T-cell (primary cell): ENCODE measurements around the gene UPK2. TPM values are rescaled to one million over a fixed set of nuclear protein-coding genes. Genes with fewer than 3 reads are reported as not detected.
A peak's percentile ranks its signal among the peaks of the same experiment; 100 is the strongest.
"Not testable (repeated sequence)": the region's sequence is repeated elsewhere in the genome, so short reads cannot be mapped to it uniquely, and the experiment has no call there.

Experiments
- ATAC-seq, 4 experiments: fragments of 200-7000 bp in 3 of 4; fragments of 150-1000 bp in 1 of 4; cut with Tn5 transposase; replicated peaks in 1 of 4; 1 replicate in 3 of 4; 2 replicates in 1 of 4; pipeline ENCODE4 v1.10.0; 2021; ENCODE audit warnings: moderate library complexity in 3 of 4, mild to moderate bottlenecking in 2 of 4, moderate number of reproducible peaks in 1 of 4
- CTCF ChIA-PET, 2 donors: fragments of 300-600 bp; sonication (Branson Sonifier 250); formaldehyde crosslinking; loops; one replicate each; lab custom pipeline; 2022; ENCODE audit warnings: antibody characterized with exemption in 2 of 2; lab: Charles Lee
- POLR2A ChIA-PET, 2 donors: fragments of 300-600 bp; sonication (Branson Sonifier 250); formaldehyde crosslinking; loops; one replicate each; lab custom pipeline; 2022; ENCODE audit warnings: antibody characterized with exemption in 2 of 2; lab: Charles Lee
- DNase-seq, 35 experiments: peaks; one replicate each; pipeline versions ENCODE4 v3.0.0 to v3.0.0-alpha.2; 2013 to 2023
- H3K27ac ChIP-seq: one replicate; pipeline ENCODE4 v1.5.1; 2013; ENCODE audit warnings: low read length
- H3K27me3 ChIP-seq, 2 experiments: replicated peaks in 1 of 2; 1 replicate in 1 of 2; 2 replicates in 1 of 2; pipeline versions ENCODE4 v1.6.1 to v1.7.0; 2013; ENCODE audit warnings: low read length in 1 of 2, mixed read lengths in 1 of 2; ENCODE audit not compliant: control insufficient read depth in 2 of 2, insufficient read depth in 2 of 2; ENCODE audit errors: extremely low read depth in 1 of 2
- H3K36me3 ChIP-seq, 2 donors: 1 replicate in 1 of 2; 2 replicates in 1 of 2; pipeline versions ENCODE4 v1.6.1 to v1.7.0; 2013; ENCODE audit warnings: low read length in 1 of 2; ENCODE audit not compliant: control insufficient read depth in 2 of 2, insufficient read depth in 1 of 2; ENCODE audit errors: extremely low read depth in 1 of 2
- H3K4me1 ChIP-seq, 2 experiments: 1 replicate in 1 of 2; 2 replicates in 1 of 2; pipeline versions ENCODE4 v1.6.1 to v1.7.0; 2013; ENCODE audit warnings: low read length in 2 of 2, mixed read lengths in 1 of 2; ENCODE audit not compliant: insufficient read depth in 2 of 2, control insufficient read depth in 1 of 2; ENCODE audit errors: extremely low read depth in 1 of 2
- H3K4me3 ChIP-seq, 2 donors: 1 replicate in 1 of 2; 2 replicates in 1 of 2; pipeline versions ENCODE4 v1.5.1 to v1.7.0; 2013; ENCODE audit warnings: mild to moderate bottlenecking in 2 of 2, low read length in 1 of 2, moderate library complexity in 1 of 2; ENCODE audit not compliant: control insufficient read depth in 1 of 2; ENCODE audit errors: extremely low read depth in 1 of 2
- H3K9me3 ChIP-seq: 2 replicates; pipeline ENCODE4 v1.7.0; 2013
- H3K27ac Mint-ChIP-seq, 2 donors: one replicate each; pipeline ENCODE4 v1.8.0; 2020 to 2021; ENCODE audit warnings: mild to moderate bottlenecking in 2 of 2, mixed read lengths in 2 of 2
- H3K27me3 Mint-ChIP-seq, 2 donors: one replicate each; pipeline ENCODE4 v1.8.0; 2021 to 2022; ENCODE audit warnings: mixed read lengths in 2 of 2
- H3K36me3 Mint-ChIP-seq: one replicate; pipeline ENCODE4 v1.8.0; 2021; ENCODE audit warnings: mixed read lengths
- H3K4me1 Mint-ChIP-seq, 3 donors: one replicate each; pipeline ENCODE4 v1.8.0; 2020 to 2022; ENCODE audit warnings: mixed read lengths in 3 of 3, mild to moderate bottlenecking in 1 of 3
- H3K4me3 Mint-ChIP-seq, 3 donors: one replicate each; pipeline ENCODE4 v1.8.0; 2020 to 2022; ENCODE audit warnings: mild to moderate bottlenecking in 3 of 3, mixed read lengths in 3 of 3, moderate library complexity in 3 of 3
- H3K9me3 Mint-ChIP-seq, 3 donors: one replicate each; pipeline ENCODE4 v1.8.0; 2020 to 2022; ENCODE audit warnings: mixed read lengths in 3 of 3
- WGBS: methylation state at CpG from one replicate; pipeline ENCODE4 v1.1.5; 2013; ENCODE audit warnings: missing lambda C conversion rate; ENCODE audit not compliant: insufficient coverage; 5-methylcytosine and 5-hydroxymethylcytosine counted together
- total RNA-seq, 35 experiments: library from RNA in 6 of 35; stranded (reverse) in 6 of 35; fragments of 120-200 nt in 1 of 35; gene quantifications; one replicate each; pipeline versions ENCODE4 v1.2.1 to v1.2.4 and lab custom pipeline; 2013 to 2026

The UPK2 gene
- total RNA-seq, 5 donors from 2014 or later (not counting 1 experiment from before 2014, with no cell fraction given): 0.32 TPM; not detected in 4

DNA sequence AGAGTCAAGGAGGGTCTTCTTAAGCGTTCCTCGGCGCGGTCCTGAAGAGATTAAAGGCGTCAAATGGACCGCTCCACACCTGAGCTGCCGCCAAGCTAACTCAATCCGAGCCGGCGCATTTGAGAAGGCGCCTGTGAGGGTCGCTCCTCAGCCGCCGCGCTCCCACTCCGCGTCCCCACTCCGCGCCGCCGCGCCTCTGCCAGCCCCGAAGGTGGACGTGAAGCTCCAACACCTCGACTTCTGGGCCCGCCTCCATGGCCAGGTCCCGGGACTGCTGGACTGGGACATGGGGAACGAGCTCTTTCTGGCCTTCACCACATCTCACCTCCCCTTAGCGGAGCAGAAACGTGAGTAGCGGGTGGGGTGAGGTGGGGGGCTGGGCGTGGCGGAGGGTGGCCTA lies 15.5 kb downstream of the UPK2 start, which contains the start of gene FOXR1:
TSS of gene FOXR1 (plus strand) at position 116 of the 400 bp plus-strand sequence. CDS start at position 287, 171 bp downstream.
- no peak within 1 kb of the TSS for H3K4me3 ChIP-seq
- H3K9me3 Mint-ChIP-seq: no peaks in the 10 kb centered on the region
- H3K36me3 ChIP-seq: no peaks in the 10 kb centered on the region
- no peak within 1 kb of the TSS for H3K4me3 Mint-ChIP-seq
- H3K27me3 Mint-ChIP-seq: peaks cover 15 to 21% of the 10 kb centered on the region in 2 donors
- ChIA-PET POLR2A (interaction anchor here in 1 of 2 donors (0.6 kb wide), 2 partner anchors 157 to 190 kb away, joined by 3 to 8 read pairs; no protein-coding TSS in a partner anchor), CTCF (no interaction called here)
- WGBS: 48% methylated on average over 24 of the region's 33 CpGs
- peaks cover 0 to 22% of the 10 kb centered on the region in 2 experiments for H3K27me3 ChIP-seq
- no peak within 1 kb of the TSS for H3K27ac Mint-ChIP-seq
- no peaks in the 10 kb centered on the region for H3K4me1 Mint-ChIP-seq
- ATAC-seq: no peak
- H3K36me3 Mint-ChIP-seq: no peaks in the 10 kb centered on the region
- H3K27ac ChIP-seq: no peak within 1 kb of the TSS
- H3K9me3 ChIP-seq: no peaks in the 10 kb centered on the region
- DNase-seq: no peak
- no peaks in the 10 kb centered on the region for H3K4me1 ChIP-seq

DNA sequence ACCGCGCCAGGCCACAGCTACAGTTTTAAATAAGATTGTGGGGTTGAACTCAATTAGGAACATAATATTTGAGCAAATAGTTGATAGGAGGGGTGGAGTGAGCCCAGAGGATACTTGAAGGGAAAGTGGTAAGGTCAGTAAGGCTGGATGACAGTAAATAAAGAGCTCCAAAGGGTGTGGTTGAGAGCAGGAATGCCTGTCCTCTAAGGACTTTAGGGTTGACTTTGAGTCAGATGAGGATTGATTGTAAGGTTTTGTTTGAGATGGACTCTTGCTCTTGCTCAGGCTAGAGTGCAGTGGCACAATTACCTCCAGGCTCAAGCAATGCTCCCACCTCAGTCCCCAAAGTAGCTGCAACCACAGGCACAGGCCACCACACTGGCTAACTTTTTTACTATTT lies 17.9 kb downstream of the UPK2 start:
- Histone ChIP-seq H3K4me1 (no peaks in the 10 kb centered on the region), H3K4me3 (no peak overlapping the region), H3K9me3 (no peaks in the 10 kb centered on the region), H3K27me3 (peaks cover 0 to 32% of the 10 kb centered on the region in 2 experiments), H3K27ac (no peak overlapping the region), H3K36me3 (no peaks in the 10 kb centered on the region)
- H3K36me3 Mint-ChIP-seq: no peaks in the 10 kb centered on the region
- WGBS: no CpG with 5 or more reads among the region's 2 CpGs
- no peak overlapping the region for H3K4me3 Mint-ChIP-seq
- ChIA-PET CTCF (no interaction called here), POLR2A (no interaction called here)
- no peak overlapping the region for H3K27ac Mint-ChIP-seq
- DNase-seq (no peak), ATAC-seq (no peak)
- peaks cover 18 to 30% of the 10 kb centered on the region in 2 donors for H3K27me3 Mint-ChIP-seq
- no peaks in the 10 kb centered on the region for H3K4me1 Mint-ChIP-seq
- H3K9me3 Mint-ChIP-seq: no peaks in the 10 kb centered on the region

DNA sequence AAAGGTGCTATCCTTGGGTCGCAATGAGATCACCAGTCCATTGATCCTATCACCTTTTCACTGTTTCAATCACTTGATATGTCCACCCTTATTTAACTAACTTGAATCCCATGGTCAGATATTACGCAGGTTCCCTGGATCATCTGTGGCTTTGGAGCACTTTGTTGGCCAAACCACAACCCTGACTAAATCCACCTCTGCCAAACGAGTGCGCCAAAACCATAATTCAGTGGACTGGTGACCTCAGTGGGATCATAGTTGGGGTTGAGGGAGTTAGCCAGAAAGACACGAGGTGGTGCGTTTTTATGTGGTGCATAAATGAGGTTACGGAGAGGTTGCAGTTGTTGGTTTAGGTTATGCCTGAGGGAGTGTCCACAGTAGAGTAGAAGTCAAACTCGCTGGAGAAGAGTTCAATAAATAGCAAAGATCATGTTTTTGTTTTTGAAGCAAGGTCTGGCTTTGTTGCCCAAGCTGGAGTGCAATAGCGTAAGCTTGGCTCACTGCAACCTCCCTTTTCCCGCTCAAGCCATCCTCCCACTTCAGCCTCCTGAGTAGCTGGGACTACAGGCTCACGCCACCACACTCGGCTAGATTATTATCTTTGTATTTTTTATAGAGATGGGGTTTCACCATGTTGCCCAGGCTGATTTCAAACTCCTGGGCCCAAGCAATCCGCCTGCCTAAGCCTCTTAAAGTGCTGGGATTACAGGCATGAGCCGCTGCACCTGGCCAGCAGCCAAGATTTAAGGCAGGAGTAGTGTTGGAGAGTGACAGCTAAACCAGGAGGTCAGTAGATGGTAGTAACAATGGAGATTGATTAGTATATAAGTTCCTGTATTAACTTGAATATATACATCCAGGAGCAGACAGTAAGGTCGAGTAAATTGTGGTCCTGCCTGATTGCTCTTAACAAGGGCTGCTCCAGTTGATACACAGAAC lies 19.9 kb downstream of the UPK2 start:
- Mint-ChIP-seq H3K27ac (no peak overlapping the region), H3K4me3 (no peak overlapping the region), H3K4me1 (no peaks in the 10 kb centered on the region), H3K9me3 (no peaks in the 10 kb centered on the region), H3K27me3 (peaks cover 14 to 33% of the 10 kb centered on the region in 2 donors), H3K36me3 (no peaks in the 10 kb centered on the region)
- Histone ChIP-seq H3K36me3 (no peaks in the 10 kb centered on the region), H3K27ac (no peak overlapping the region), H3K27me3 (peaks cover 0 to 34% of the 10 kb centered on the region in 2 experiments), H3K9me3 (no peaks in the 10 kb centered on the region), H3K4me1 (no peaks in the 10 kb centered on the region), H3K4me3 (no peak overlapping the region)
- no peak for ATAC-seq
- POLR2A ChIA-PET: interaction anchor here in 1 of 2 donors (0.8 kb wide), 1 partner anchor 9 kb away, joined by 3 read pairs; no protein-coding TSS in a partner anchor
- no peak for DNase-seq
- CTCF ChIA-PET: no interaction called here
- 82% methylated on average over 5 of the region's 15 CpGs for WGBS

DNA sequence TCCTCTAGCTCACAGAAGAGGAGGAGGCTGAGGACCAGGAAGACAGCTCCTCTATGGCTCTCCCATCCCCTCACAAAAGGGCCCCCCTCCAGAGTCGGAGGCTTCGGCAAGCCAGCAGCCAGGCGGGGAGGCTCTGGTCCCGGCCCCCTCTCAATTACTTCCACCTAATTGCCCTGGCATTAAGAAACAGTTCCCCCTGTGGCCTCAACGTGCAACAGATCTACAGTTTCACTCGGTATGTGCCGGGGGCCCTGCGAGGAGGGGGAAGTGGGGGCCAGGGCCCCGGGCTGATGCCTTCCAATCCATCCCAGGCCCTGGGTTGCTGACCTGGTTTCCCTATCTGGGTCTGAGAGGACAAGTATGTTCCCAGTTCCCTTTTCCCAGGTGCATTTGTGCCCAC lies 23.3 kb downstream of the UPK2 start:
- ATAC-seq (no peak), DNase-seq (peak in 1 of 35 experiments; percentile 12)
- H3K4me3 Mint-ChIP-seq: no peak overlapping the region
- H3K27me3 ChIP-seq: peaks cover 0 to 25% of the 10 kb centered on the region in 2 experiments
- WGBS: no CpG with 5 or more reads among the region's 9 CpGs
- peaks cover 8 to 22% of the 10 kb centered on the region in 2 donors for H3K27me3 Mint-ChIP-seq
- H3K9me3 Mint-ChIP-seq: no peaks in the 10 kb centered on the region
- no peaks in the 10 kb centered on the region for H3K4me1 ChIP-seq
- CTCF ChIA-PET: interaction anchor here in 1 of 2 donors (0.6 kb wide), 1 partner anchor 338 kb away, joined by 6 read pairs; no protein-coding TSS in a partner anchor
- no peak overlapping the region for H3K27ac Mint-ChIP-seq
- no peaks in the 10 kb centered on the region for H3K36me3 Mint-ChIP-seq
- no peak overlapping the region for H3K27ac ChIP-seq
- POLR2A ChIA-PET: no interaction called here
- H3K4me1 Mint-ChIP-seq: no peaks in the 10 kb centered on the region
- no peaks in the 10 kb centered on the region for H3K9me3 ChIP-seq
- H3K36me3 ChIP-seq: no peaks in the 10 kb centered on the region
- H3K4me3 ChIP-seq: no peak overlapping the region

DNA sequence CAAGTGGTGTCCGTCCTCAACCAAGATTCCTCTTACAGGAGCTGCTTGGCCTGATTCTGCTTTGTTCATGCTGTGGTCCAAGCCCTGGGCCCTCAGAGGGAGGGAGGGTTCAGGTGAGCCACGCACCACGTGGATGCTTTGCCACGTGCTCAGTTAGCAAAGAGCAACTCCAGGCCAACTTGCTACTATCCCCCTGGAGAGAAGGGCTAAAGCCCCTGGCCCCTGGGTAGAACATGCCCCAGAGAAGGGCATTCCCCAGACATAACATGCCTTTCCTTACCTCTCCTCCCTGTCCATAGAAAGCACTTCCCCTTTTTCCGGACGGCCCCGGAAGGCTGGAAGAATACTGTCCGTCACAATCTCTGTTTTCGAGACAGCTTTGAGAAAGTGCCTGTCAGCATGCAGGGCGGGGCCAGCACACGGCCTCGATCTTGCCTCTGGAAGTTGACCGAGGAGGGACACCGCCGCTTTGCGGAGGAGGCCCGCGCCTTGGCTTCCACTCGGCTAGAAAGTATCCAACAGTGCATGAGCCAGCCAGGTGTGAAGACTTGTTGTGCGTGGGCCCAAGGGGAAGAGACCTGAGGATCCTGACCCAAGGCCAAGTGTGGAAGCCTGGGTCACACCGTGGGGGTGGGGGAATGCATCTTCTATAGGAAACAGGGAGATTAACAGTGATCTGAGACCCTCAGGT lies 24.2 kb downstream of the UPK2 start:
- CTCF ChIA-PET: no interaction called here
- 75% methylated on average over 17 of the region's 21 CpGs for WGBS
- Histone ChIP-seq H3K4me3 (no peak overlapping the region), H3K4me1 (no peaks in the 10 kb centered on the region), H3K9me3 (no peaks in the 10 kb centered on the region), H3K27me3 (peaks cover 0 to 23% of the 10 kb centered on the region in 2 experiments), H3K36me3 (no peaks in the 10 kb centered on the region), H3K27ac (no peak overlapping the region)
- Mint-ChIP-seq H3K4me1 (no peaks in the 10 kb centered on the region), H3K27me3 (peaks cover 4 to 18% of the 10 kb centered on the region in 2 donors), H3K36me3 (no peaks in the 10 kb centered on the region), H3K27ac (no peak overlapping the region), H3K9me3 (no peaks in the 10 kb centered on the region), H3K4me3 (no peak overlapping the region)
- ATAC-seq: no peak
- POLR2A ChIA-PET: interaction anchor here in 1 of 2 donors (0.5 kb wide), 1 partner anchor 119 kb away, joined by 9 read pairs; no protein-coding TSS in a partner anchor
- no peak for DNase-seq

DNA sequence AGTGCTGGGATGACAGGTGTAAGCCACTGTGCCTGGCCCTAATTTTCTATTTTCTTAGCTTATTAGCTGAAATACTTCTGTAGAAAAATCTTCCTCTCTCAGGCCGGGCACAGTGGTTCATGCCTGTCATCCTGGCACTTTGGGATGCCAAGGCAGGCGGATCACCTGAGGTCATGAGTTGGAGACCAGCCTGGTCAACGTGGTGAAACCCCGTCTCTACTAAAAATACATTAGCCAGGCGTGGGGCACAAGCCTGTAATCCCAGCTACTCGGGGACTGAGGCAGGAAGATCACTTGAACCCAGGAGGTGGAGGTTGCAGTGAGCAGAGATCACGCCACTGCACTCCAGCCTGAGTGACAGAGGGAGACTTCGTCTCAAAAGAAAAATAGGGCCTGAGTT lies 28.2 kb downstream of the UPK2 start:
- H3K4me3 Mint-ChIP-seq, H3K4me1 Mint-ChIP-seq, H3K9me3 ChIP-seq, POLR2A ChIA-PET, H3K4me1 ChIP-seq, H3K27me3 ChIP-seq, H3K36me3 Mint-ChIP-seq, H3K27ac ChIP-seq, H3K4me3 ChIP-seq, H3K27me3 Mint-ChIP-seq, H3K36me3 ChIP-seq, CTCF ChIA-PET, H3K27ac Mint-ChIP-seq, ATAC-seq, H3K9me3 Mint-ChIP-seq, DNase-seq: not testable (repeated sequence)
- WGBS: 85% methylated on average over 5 of the region's 8 CpGs
